Inflammatory macrophage treated with lipopolysaccharide for 4 hours (primary cell): ENCODE data around the gene SLC35B1.
"Not testable (repeated sequence)": the region's sequence is repeated elsewhere in the genome, so short reads cannot be mapped to it uniquely, and the experiment has no call there.

Source experiments
- DNase-seq: peaks from one replicate; pipeline ENCODE4 v3.0.0-alpha.2; 2020

SLC35B1 gene

DNA sequence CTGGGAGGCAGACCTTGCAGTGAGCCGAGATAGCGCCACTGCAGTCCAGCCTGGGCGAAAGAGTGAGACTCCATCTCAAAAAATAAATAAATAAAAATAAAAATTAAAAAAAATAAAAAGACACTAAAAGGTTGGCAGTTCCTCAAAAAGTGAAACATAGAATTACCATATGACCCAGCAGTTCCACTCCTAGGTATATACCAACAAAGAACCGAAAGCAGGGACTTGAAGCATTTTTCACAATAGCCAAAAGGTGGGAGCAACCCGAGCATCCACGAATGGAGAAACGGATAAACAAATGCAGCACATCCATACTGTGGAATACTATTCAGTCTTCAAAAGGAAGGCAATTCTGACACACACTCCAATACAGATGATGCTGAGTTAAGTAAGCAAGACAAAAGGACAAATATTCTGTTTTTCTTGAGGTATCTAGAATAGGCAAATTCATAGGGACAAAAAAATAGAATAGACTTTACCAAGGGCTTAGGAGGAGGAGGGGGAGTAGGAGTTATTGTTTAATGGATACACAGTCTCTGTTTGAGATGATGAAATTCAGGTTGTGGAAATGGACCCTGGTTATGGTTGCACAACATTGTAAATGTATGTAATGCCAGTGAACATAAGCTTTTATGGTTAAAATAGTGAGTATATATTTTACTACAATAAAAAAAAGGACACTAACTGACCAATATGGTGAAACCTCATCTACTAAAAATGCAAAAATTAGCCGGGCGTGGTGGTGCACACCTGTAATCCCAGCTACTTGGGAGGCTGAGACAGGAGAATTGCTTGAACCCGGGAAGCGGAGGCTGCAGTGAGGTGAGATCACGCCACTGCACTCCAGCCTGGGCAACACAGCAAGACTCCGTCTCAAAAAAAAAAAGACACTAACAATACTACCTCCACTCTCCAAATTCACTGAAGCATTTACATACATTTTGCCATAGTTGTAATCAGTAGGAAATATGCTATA lies 27.0 kb upstream of the SLC35B1 start:
- peak; percentile 26 for DNase-seq

DNA sequence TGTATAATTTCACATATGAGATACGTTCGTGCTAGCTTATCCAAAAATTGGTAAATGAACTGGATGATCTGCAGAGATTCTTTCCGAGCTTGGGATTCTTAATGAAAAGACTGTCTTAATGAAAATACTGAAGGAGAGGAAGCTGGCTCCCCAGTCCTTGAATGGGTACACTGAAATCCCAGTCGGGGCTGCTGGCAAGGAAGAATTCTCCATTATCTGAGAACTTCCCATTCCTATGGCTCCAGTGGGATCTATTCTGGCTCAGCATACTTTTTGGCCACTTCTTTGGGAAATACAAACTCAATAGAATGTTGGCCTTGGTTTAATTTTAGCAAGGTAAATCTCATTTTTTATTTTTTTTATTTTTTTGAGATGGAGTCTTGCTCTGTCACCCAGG lies 23.7 kb upstream of the SLC35B1 start:
- DNase-seq = no peak

DNA sequence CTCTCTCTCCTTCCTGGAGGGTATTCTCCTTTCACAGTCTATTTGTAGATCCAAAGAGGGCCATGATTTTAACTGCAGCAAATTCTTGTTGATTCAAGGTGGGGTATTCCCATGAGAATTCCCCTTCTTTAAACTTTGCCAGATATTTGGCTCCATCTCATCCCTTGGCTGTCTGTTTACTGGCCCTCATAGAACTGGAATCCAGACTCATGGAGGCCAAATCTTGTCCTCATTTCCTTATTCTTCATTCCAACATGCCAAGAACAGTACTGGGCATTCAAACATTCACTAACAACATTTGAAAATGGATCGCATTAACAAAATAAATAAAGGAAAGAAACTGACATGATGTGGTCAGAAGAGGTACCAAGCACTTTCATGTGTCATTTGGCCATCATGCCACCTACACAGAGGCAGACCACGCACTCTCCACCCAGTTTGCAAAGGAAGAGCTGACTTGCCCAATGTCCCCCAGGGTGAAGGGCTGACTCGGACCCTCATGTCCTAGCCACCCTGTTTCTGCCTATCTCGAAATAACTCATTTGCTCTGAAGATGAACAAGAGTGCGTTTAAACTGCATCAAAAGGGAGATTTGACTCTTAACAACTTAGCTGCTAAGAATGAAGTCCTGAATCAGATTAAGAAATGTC lies 23.1 kb upstream of the SLC35B1 start:
- no peak for DNase-seq

DNA sequence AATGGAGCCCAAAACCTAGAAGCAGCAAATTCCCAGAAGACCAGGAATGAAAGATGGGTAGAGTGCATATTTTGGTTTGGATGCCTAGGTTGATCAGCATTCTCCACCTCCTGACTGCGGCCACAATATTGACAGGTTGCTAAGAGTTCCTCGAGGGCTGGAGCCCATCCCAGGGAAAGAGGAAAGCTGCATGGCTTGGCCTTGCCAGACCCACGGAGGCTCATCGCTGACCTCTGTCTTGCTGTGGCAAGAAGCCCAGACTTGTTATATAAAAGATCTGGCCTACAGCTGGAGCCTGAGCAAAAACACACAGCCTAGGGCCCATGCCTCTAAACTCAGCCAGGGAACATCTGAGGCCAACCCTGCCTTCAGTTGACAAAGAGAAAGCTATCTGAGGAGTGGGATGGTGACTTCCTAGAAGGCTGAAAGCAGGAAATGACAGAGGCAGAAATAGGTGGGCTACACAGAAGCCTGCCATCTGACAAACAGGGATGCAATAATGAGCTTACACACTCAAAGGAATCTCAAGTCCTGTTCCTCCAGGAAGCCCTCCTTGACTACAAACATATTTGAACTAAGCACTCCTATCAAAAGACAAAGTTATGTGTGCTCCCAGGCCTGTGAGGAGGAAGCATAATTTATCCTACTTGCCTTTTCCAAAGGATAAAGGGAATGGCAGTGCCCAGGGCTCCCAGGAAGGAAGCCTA lies 22.5 kb upstream of the SLC35B1 start:
- no peak for DNase-seq

DNA sequence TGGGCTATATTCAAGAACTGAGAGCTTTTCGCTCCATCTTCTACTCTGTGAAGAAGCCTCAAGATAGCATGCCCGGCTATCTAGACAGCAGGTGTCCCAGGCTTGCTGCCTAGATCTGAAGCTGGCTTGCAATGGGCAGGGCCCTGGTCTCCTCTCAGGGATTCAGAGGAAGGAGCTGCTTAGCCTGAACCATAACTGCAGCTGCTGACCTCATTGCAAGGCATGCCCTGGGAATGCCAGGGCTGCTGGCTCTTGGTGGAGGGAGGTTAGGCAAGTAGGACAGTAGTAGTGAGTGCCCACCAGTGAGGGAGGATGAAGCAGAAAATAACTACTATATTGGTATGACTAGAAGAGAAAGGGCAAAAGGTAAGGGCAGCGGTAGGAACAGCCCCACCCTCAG lies 21.3 kb upstream of the SLC35B1 start:
- DNase-seq = no peak

DNA sequence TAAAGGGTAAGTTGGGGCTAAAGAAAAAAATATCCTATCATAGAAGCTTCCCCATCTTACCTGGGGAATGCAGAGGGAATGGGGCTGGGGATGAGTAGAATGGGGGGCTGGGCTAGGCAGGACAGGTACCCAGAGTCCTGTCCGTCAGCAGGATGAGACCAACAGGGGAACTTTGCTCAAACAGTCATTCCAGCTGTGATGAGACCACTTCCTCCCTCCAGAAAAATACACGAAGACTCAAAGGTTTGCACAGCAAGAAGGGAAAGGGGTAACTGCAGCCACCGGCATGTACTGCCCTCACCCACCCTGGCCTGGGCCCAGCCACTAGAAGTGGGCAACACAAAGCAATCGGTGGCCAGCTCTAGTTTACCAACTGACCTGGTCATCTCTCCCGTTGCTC lies 20.7 kb upstream of the SLC35B1 start:
- DNase-seq = no peak

DNA sequence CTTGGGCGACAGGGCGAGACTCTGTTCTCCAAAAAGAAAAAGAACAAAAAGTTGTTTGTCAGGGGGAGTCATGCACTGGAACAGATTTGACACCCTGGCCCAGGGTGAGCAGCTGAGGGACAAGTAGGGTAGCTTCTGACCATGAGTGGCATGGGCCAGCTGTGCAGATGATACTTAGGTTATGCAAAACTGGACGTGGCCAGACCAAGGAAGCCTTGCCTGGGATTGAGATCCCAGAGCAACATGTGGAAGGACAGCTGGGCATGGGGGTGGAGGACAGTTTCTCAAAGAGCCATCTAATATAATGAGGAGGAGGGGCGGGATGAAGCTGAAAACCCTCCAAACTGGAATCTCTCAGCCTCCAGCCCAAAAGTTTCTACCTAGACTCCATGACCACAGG lies 19.6 kb upstream of the SLC35B1 start:
- no peak for DNase-seq

DNA sequence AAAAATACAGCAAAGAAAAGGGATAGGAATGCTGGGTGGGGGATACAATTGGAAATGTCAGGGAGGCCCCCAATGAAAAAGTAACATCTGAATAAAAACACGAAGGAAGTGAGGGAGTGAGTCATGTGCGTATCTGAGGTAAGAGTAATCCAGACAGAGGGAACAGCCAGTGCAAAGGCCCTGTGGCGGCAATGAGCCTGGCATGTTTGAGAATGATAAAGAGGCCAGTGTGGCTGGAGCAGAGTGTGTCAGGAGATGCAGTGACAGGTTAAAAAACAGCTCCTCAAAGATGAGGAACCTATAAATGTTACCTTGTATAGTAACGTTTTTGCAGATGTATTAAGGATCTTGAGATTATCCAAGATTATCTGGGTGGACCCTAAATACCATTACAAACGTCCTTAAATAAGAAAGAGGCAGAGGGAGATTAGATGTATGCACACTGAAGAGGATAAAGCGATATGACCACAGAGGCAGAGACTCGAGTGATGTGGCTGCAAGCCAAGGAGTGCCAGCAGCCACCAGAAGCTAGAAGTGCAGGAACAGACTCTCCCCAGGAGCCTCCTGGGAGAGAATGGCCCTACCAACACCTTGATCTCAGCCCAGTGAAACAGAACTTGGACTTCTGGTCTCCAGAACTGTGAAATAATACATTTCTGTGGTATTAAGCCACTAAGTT lies 17.8 kb upstream of the SLC35B1 start:
- no peak for DNase-seq

DNA sequence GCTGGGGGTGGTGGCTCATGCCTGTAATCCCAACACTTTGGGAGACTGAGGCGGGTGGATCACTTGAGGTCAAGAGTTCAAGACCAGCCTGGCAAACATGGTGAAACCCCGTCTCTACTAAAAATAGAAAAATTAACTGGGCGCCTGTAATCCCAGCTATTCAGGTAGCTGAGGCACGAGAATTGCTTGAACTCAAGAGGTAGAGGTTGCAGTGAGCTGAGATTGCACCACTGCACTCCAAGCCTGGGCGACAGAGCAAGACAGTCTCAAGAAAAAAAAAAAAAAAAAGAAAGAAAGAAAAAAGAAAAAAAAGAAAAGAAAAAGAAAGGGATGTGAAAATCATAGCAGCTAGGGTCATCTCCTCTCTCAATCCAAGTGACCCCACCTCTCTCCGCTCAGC lies 16.8 kb upstream of the SLC35B1 start:
- DNase-seq = not testable (repeated sequence)

DNA sequence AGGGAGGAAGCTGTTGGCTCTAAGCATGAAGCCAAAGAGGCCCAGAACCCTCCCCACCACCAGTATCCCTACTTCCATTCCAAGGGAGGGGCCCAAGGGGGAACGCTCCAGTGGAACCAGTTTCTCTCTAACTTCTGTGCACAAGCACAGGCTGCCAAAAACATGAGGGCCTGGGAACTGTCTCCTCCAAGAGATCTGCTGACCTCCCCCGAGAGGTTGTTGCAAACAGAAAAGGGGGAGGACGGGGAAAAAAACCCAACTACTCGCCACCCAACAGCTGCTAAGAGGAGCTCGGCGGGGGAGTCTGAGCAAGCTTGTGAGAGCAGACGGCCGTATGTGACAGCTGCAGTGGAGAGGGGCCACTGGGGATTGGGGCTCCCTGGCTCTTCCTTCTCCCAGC lies 15.7 kb upstream of the SLC35B1 start:
- DNase-seq = no peak

DNA sequence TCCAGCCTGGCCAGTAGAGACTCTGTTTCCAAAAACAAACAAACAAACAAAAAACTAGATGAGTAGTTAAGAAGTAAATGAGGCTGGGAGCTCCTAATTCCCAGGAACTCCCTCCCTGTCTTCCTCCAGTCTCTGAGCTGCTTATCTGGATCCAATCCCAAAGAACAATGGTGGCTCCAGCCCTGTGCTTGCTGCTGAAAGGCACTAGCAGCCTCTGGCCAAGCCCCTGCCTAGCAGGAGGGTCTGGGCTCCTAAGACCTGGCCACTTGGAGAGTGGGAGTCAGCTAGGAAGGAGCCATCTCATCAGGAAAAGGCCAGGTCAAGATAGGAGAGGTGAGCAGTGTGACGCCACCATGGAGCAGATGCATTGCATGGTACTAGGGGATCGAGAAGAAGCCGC lies 14.3 kb upstream of the SLC35B1 start:
- DNase-seq = no peak

DNA sequence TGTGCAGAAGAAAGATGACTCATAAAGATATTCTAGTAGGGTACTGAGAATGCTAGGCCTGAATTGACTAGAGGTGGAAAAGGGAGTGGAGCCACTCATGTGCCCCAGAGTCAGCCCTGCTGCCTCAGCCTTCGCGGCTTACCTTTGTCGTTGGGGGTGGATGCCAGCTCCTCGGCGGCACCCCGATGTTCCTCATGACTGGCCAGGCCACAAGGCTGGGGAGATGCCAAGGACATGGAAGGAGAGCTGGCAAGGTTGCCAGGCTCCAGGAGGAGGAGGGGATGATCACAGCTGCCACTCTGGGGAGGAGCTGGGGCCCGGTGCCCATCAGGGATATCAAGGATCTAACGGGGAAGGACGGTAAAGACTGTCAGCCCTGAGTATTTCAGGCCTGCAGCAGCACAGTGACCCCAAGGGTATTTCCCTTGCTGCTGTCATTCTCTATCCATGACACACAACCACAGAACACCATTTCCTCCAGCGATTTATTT lies 9.7 kb upstream of the SLC35B1 start:
- DNase-seq = no peak

DNA sequence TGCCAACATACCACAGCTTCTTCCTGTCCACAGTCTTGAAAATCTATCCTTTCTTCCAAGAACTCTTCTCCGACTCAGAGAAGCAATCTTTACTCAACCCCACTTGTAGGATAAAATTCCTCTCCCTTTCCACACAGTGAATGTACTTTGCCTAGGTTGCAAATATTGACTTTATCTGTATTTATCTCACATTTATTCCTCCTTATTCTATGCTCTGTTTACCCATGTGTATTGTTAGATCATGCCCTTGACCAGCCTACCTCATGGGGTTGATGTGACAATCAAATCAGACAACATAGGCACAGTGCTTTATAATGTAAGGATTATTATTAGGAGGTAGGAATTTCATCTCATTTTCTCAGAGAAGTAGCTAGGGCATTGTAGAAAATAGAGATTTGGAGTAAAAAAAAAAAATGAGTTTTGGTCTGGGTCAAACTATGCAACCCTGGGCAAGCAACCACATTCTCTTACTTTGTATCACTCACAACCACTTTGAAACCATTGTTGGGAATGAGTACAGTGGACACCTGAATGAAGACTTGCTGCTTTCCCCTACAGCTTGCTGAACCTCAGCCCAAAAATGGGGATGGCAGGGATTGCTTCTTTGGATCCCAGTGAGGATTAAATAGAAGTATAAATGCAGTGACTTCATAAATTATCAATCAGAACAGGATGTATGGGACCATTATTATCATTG lies 9.1 kb upstream of the SLC35B1 start:
- DNase-seq = no peak

DNA sequence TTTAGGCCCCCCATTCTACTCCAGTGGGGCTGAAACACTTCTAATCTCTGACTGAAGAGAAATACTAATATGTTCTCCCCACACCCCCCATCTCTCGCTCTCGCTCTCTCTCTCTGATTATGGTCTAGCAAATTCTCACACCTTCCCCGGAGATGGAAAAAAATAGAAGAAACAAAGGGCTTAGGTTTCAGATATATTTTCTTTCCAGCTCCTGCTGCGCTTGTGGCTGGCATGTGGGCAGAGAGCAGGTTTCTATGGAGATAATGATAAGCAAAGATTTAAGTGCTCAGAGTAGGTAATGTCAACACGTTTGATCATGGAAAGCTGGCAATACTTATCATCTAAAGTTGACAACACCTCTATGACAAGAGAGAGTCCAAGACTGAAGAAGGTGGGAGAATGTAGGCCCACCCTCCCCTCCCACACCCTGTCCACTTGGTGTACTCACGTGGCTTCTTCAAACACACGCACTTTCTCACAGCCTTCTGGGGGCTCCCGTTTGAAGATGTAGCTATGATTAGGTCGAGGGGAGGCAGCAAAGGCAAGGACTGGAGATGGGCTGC lies 8.0 kb upstream of the SLC35B1 start:
- DNase-seq = no peak

DNA sequence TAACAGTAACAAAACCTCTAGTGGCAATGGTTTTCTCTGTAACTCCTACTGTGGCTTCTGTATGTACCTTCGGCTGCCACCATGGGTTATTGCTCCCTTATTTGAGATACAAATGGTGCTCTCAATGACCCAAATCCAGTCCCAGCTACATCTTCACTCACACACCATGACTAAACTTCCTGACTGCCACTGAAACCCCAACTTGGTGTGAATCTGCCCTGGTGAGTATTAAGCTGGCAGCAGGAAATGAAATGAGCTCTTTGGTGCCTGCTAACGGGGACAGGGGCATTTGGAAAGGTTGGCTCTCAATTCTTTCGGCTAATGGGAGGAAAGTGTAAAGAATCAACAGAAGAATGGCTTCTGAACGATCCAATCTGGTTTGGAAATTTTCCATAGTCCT lies 7.5 kb upstream of the SLC35B1 start:
- DNase-seq = no peak

DNA sequence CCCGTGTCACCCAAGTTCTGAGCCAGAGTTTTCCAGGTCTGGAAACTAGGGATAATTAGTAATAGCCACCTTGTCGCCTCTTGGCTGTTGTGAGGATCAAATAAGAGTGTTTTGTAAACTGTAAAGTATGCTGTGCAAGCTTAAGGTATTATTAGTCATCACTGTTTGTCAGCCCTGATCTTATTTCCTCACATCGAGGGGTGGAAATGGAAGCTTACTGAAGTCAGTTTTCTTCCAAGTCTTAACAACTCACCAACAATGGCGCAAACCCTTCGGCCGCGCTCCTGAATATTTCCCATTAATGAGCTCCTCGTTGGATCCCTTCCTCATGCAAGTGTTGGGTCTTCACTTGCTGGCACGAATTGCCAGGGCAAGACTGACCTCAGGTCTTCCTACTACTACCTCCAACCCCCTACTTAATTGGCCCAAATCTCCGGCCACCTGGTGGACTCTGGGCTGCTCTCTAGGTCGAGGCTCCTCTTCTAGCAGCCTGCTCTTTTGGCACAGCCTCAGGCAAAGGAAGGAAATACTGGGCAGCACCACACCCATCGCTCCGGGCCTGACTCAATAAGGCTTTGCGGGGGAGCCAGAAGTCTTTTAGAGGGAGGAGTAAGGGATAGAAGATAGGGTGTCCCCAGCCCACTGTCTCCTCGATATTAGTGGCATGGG lies 885 bp upstream of the SLC35B1 start:
- peak; percentile 27 for DNase-seq

DNA sequence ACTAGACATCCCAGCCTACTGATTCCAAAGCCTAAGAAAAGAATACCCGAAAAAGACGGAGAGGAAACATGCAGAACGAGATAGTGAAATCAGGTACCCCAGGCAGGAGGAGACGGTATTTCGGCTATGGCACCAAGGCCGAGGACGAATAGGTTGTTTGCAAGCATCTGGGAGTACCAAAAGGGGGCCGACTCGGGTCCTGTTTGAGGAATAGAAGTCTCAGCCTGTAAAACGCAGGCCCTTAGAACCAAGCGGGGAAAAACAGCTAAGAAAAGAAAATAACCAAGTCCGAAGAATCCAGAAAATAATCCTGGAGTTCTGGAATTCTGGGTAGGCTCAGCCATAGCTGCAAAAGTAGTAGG lies 537 bp downstream of the SLC35B1 start:
- no peak for DNase-seq

DNA sequence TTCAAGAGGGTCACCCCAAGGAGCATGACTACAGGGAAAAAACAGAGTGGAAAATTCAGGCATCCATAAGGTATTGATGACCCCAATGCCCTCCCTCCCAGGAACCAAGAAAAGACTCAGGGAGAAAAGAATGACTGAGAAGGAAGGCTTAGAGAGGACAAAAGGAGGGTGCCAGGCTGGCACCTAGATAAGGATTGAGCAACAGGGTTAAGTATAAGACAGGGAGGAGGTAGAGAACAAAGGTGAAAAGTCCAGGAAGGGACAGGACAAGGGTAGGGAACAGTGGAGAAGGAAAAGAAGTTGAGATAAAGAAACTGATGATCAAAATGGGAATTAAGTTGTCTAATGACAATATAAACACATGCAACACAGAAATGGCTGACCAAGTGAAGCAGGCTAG lies 2.5 kb downstream of the SLC35B1 start:
- DNase-seq = no peak

DNA sequence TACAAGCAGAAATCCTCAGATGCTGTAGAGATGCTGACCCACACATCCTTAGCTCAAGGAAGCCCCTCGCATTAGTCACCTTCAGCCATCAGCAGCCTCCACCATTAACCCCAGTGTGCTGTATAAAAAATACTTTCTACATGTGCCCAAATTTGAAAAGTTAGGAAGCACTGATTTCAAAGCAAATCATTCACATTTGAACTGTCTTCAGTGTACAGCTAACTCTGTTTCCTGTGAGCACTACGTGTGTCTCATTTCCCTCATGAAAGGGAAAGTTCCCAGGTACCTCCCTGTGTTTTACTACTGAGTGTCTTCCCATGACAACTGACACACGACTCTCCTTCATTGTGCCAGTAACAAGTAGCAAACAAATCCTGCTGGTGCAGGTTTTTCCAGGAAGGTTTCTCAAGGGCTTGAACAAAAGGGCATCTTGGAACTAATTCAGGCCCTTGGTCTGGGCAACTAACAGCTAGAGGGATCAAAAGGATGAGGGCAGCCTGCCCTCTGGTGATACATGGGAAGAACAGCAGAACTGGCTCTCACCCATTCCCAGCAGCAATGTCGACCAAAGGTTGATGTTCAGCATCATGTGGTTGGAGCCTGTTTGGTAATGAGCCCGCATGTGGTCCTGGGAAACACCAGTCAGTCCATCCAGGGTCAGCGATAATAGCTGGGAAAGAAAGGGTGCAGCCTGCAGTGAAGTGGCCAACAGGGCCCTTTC lies 4.0 kb downstream of the SLC35B1 start:
- peak; percentile 55 for DNase-seq

DNA sequence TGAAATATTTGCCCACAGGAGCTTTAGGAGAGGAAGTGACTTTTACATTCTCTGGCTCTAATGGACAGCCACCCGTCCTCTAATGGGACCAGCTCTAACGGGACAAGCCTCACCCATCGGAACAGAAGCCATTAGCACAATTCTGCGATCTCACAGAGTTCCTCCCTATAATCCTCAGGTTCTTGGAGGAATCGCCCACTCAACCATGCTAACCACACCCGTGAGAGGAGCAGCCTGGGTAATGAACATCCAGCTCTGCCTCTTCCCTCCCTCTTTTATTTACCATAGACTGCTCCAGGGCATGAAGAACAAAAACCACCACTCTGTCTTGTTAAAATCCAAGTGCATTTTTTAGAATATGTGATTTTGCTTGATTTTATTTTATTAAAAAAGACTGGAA lies 6.8 kb downstream of the SLC35B1 start:
- no peak for DNase-seq
